Esophagus (tissue), 2 donors: ENCODE measurements around the gene CGRRF1. TPM values are rescaled to one million over a fixed set of nuclear protein-coding genes. Genes with fewer than 3 reads are reported as not detected.
A peak's percentile ranks its signal among the peaks of the same experiment; 100 is the strongest.

Experiments used
- H3K27ac ChIP-seq, 2 donors: one replicate each; pipeline ENCODE4 v1.5.1; 2013; ENCODE audit warnings: low read depth in 2 of 2, mild to moderate bottlenecking in 2 of 2, inconsistent platforms in 1 of 2, low read length in 1 of 2, moderate library complexity in 1 of 2
- H3K27me3 ChIP-seq, 2 donors: one replicate each; pipeline ENCODE4 v1.6.1; 2013; ENCODE audit warnings: low read length in 2 of 2, control low read depth in 1 of 2, mild to moderate bottlenecking in 1 of 2; ENCODE audit not compliant: insufficient read depth in 2 of 2, control insufficient read depth in 1 of 2
- H3K36me3 ChIP-seq, 2 donors: one replicate each; pipeline ENCODE4 v1.6.1; 2013; ENCODE audit warnings: low read length in 1 of 2; ENCODE audit not compliant: control insufficient read depth in 2 of 2, insufficient read depth in 2 of 2
- H3K4me1 ChIP-seq, 2 donors: one replicate each; pipeline ENCODE4 v1.6.1; 2013; ENCODE audit warnings: low read length in 1 of 2; ENCODE audit not compliant: control insufficient read depth in 2 of 2, insufficient read depth in 2 of 2
- H3K4me3 ChIP-seq, 2 donors: one replicate each; pipeline ENCODE4 v1.5.1; 2013; ENCODE audit warnings: low read length in 2 of 2, mild to moderate bottlenecking in 2 of 2, low read depth in 1 of 2, moderate library complexity in 1 of 2
- H3K9me3 ChIP-seq, 2 donors: one replicate each; pipeline ENCODE4 v1.6.1; 2013; ENCODE audit warnings: mild to moderate bottlenecking in 2 of 2, low read depth in 1 of 2, low read length in 1 of 2, moderate library complexity in 1 of 2; ENCODE audit not compliant: control insufficient read depth in 2 of 2, insufficient read depth in 1 of 2
- WGBS, 2 donors: extraction: QIAGEN DNeasy Blood & Tissue Kit; methylation state at CpG; one replicate each; pipeline ENCODE4 v1.1.7; 2013; 5-methylcytosine and 5-hydroxymethylcytosine counted together
- polyA plus RNA-seq, 2 donors: library from polyadenylated mRNA; stranded (reverse); fragments of 200-250 nt; gene quantifications; one replicate each; pipeline ENCODE4 v1.2.3, GENCODE V29; 2013
- donor health status: healthy with polysubstance abuse.
- donor health status: Bipolar disorder and iron deficiency.

Gene CGRRF1
- polyA plus RNA-seq, 2 donors: 7.8 to 10.6 TPM

DNA sequence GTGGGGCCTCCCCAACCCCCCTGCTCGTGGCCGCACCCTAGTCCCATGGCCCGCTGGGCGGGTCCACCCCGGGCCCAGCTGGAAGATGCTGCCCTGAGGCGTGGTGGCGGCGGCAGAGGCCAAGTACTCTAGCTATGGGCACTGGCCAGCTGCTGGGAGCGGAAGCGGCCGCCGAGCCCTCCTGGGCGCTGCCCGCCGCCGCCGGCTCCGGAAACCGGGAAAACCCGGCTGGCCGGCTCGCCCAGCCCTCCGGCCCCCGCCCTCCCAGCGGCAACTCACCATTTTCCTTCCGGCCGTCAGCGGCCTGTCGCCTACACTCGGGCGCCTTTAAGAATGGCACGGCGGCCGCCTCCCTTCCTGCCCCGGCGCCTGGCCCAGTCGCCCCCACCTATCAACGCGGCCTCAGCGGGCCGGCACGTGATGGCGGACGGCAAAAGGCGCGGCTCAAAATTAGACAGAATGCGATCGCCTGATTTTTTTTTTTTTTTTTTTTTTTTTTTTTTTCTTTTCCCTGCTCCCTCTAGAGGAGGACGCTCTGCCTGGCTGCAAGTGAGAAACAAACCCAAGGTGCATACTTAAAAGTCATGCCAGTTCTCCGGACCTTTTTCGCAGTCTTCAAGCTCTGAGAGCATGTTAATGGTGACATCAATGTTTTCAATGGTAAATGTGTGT lies 20.9 kb upstream of the CGRRF1 start, which contains the start of gene GMFB:
Gene GMFB (minus strand): TSS at position 335 of the 672 bp plus-strand sequence. CDS start 53 bp downstream, at position 282.
- Histone ChIP-seq H3K36me3 (no peaks in the 10 kb centered on the region), H3K4me1 (peaks cover 0 to 4% of the 10 kb centered on the region in 2 donors), H3K4me3 (peak within 1 kb of the TSS; percentile 75 to 92), H3K27ac (peak within 1 kb of the TSS; percentile 96 to 98), H3K9me3 (no peaks in the 10 kb centered on the region), H3K27me3 (no peaks in the 10 kb centered on the region)
- WGBS, 2 donors: 1% methylated on average over 50 to 51 of the region's 51 CpGs

DNA sequence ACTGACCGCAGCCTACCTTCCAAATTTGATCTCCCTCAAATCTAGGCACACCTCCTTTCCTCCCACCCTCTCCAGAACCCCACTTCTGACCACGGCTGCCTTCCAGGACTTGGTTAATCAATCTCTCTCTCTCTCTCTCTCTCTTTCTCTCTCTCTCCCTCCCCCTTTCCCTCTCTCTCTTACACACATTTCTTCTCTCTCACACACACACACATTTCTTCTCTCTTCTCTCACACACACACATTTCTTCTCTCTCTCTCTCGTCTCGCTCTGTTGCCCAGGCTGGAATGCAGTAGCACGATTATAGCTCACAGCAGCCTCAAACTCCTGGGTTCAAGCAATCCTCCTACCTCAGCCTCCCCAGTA lies 20.4 kb upstream of the CGRRF1 start:
- Histone ChIP-seq H3K4me1 (peaks cover 0 to 4% of the 10 kb centered on the region in 2 donors), H3K27me3 (no peaks in the 10 kb centered on the region), H3K36me3 (no peaks in the 10 kb centered on the region), H3K9me3 (no peaks in the 10 kb centered on the region), H3K27ac (peak overlapping the region; percentile 80 to 96), H3K4me3 (peak overlapping the region; percentile 75 to 92)
- 28 to 29% methylated on average over 5 of the region's 5 CpGs for WGBS, 2 donors

DNA sequence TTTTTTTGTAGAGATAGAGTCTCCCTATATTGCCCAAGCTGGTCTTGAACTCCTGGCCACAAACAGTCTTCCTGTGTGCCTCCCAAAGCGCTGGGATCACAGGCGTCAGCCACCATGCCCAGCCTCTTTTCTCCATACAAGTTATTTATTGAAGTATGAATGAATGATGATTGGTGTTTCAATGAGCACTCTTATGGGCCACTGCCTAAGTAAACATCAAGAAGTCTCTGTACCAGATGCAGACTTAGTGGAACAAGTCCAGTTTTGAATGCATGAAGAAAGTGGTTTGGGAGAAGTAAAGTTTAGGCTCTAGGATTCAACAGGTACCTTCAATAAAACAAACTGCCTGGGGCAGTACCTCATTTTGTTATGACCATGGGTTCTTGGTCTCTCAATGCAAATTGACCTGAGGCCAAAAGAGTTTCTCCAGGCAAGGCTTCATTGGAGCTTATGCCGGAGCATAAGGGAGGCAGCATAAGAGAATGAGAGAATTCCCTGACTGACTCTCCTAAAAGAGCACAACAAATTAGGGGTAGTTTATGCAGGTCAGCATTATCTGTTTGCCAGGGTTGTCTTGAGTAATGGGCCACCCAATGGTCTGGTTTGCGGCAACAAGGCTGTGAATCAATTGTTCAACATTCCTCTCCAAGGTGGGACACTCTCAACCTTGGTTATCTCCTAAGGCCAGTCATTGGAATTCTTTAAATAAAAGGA lies 19.8 kb upstream of the CGRRF1 start:
- H3K27me3 ChIP-seq: no peaks in the 10 kb centered on the region
- peak overlapping the region in 1 of 2 donors; percentile 59 for H3K27ac ChIP-seq
- H3K4me1 ChIP-seq: peaks cover 0 to 4% of the 10 kb centered on the region in 2 donors
- WGBS, 2 donors: 81% methylated on average over 4 of the region's 4 CpGs
- H3K4me3 ChIP-seq: no peak overlapping the region
- no peaks in the 10 kb centered on the region for H3K9me3 ChIP-seq
- H3K36me3 ChIP-seq: no peaks in the 10 kb centered on the region

DNA sequence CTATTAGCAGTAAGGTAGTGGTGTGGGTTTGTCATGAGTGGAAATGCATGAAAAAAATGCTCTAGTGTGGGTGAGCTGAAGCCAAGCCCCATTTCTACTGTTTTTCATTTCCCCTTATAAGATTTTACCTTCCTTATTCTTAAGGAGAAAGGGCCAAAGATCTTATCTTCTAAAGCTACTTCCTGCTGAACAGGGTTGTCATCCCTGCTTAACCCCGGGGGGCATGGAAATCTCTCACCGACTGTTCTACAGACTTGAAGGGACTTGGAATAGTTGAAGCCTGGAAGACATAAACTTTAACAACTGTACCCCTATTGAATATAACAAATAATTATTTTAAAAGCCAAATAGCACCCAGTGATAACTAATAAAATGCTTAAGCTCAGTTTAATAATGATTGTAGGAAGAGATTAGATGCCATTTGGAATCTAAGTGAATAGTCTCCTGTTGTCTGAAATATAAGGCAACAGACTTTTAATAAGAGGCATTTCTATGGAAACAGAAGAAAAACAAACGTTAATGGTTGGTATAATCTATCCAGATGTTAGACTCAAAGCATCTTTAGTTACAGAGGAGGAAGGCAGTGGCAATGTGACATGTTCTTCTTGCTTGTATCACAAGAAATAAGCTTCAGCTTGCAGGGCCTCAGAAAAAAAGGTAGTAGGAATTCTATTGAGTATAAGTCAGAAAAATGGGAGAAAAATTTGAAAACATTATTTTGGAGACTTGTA lies 19.1 kb upstream of the CGRRF1 start:
- no peaks in the 10 kb centered on the region for H3K27me3 ChIP-seq
- no peak overlapping the region for H3K4me3 ChIP-seq
- no peak overlapping the region for H3K27ac ChIP-seq
- H3K4me1 ChIP-seq: peaks cover 0 to 4% of the 10 kb centered on the region in 2 donors
- no peaks in the 10 kb centered on the region for H3K36me3 ChIP-seq
- 29 to 49% methylated on average over 3 of the region's 3 CpGs for WGBS, 2 donors
- H3K9me3 ChIP-seq: no peaks in the 10 kb centered on the region

DNA sequence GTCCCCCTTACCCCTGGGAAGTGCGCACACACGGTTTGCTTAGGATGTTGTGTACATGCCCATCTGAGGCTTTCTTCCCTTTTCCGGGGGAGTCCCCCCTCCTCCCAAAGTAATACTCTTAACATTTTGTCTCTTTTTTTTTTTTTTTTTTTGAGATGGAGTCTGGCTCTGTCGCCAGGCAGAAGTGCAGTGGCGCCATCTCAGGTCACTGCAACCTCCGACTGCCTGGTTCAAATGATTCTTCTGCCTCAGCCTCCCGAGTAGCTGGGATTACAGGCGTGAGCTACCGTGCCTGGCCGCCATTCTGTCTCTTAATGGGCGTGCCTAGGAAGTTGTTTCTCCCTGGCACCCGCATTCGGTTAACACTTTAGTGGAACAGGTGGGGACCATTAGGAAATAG lies 16.4 kb upstream of the CGRRF1 start:
- WGBS, 2 donors: 63 to 64% methylated on average over 13 of the region's 13 CpGs
- peaks cover 0 to 4% of the 10 kb centered on the region in 2 donors for H3K4me1 ChIP-seq
- no peaks in the 10 kb centered on the region for H3K27me3 ChIP-seq
- no peaks in the 10 kb centered on the region for H3K9me3 ChIP-seq
- no peaks in the 10 kb centered on the region for H3K36me3 ChIP-seq
- H3K27ac ChIP-seq: no peak overlapping the region
- no peak overlapping the region for H3K4me3 ChIP-seq

DNA sequence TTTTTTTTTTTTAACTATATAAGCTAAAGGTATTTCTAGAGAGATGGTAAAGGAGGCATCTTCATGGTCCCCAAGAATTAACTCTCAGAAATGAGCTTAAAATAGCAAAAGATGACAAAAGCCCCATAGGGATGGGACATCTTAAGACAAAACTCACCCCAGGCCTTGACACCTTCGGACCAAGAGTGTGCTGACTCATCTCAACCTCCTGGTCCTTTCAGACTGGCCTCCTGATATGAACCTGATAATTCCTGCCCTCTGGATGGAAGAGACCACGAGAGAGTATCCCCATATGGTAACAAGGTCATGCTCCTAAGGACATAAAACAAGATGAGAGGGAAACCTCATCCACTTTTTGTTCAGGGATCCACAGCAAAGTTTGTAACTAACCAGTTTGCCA lies 12.5 kb upstream of the CGRRF1 start:
- Histone ChIP-seq H3K4me3 (no peak overlapping the region), H3K36me3 (no peaks in the 10 kb centered on the region), H3K4me1 (no peaks in the 10 kb centered on the region), H3K27ac (no peak overlapping the region), H3K27me3 (no peaks in the 10 kb centered on the region), H3K9me3 (no peaks in the 10 kb centered on the region)
- WGBS, 2 donors: 63 to 83% methylated on average over 2 of the region's 2 CpGs

DNA sequence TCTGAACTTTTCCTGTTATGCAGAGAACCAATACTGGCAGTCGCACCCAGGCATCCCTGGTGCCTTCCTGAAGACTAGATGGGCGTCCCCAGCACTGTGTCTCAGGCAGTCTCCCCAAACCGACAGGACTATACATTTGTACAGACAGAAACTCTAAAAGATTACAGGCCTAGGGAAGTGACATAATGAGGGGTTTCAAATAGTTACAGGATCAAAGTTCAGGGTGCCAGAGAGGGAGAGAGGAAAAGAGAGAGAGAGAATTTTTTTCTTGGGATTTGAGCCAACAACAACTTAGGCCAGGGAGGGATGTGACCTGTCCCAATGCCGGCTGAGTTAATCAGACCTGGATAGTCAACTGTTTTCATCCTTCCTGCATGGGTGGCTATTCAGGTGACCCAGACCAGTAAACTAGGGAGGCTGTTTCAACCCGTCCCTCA lies 11.6 kb upstream of the CGRRF1 start:
- Histone ChIP-seq H3K36me3 (no peaks in the 10 kb centered on the region), H3K4me3 (no peak overlapping the region), H3K9me3 (no peaks in the 10 kb centered on the region), H3K27ac (no peak overlapping the region), H3K27me3 (no peaks in the 10 kb centered on the region), H3K4me1 (no peaks in the 10 kb centered on the region)
- WGBS, 2 donors: 67 to 76% methylated on average over 5 of the region's 5 CpGs

DNA sequence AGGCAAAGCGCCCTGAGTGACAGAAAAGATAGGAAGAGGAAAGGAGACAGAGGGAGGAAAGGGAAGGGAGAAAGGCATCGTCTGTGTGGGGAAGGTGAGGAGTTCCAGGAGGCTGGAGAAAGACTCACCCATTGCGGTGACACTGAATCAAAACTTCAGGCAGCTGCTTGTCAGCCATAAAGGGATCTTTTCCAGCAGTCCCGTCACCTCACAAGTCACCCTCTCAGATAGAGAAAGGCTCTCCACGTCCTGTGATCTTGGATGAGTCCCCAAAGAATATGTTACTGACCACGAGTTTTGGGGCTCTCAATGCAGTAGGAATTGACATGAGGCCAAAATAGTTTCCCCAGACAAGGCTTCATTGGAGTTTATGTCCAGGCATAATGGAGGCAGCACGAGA lies 11.1 kb upstream of the CGRRF1 start:
- no peaks in the 10 kb centered on the region for H3K27me3 ChIP-seq
- H3K36me3 ChIP-seq: no peaks in the 10 kb centered on the region
- H3K4me3 ChIP-seq: no peak overlapping the region
- 73 to 81% methylated on average over 7 of the region's 7 CpGs for WGBS, 2 donors
- H3K4me1 ChIP-seq: no peaks in the 10 kb centered on the region
- no peak overlapping the region for H3K27ac ChIP-seq
- no peaks in the 10 kb centered on the region for H3K9me3 ChIP-seq

DNA sequence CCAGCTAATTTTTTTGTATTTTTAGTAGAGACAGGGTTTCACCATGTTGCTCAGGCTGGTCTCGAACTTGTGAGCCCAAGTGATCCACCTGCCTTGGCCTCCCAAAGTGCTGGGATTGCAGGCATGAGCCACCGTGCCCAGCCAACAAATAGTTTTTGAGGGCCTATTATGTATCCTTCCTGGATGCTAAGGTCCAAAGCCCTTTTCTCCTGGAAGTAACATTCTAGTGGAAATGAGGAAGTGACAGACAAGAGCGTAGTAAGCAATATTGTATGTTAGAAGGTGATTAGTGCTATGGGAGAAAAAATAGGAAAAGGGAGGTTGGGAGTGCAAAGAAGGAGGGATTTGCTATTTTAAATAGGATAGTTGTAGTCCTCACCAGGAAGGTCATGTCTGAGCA lies 9.0 kb upstream of the CGRRF1 start:
- no peak overlapping the region for H3K4me3 ChIP-seq
- H3K36me3 ChIP-seq: no peaks in the 10 kb centered on the region
- 88 to 89% methylated on average over 3 of the region's 3 CpGs for WGBS, 2 donors
- no peaks in the 10 kb centered on the region for H3K9me3 ChIP-seq
- H3K4me1 ChIP-seq: no peaks in the 10 kb centered on the region
- H3K27ac ChIP-seq: no peak overlapping the region
- no peaks in the 10 kb centered on the region for H3K27me3 ChIP-seq
